CD4-positive, alpha-beta T cell treated with Interleukin-10 for 1 hour (primary cell): Measurements from ENCODE around the gene ABCA9.

ENCODE experiments used
- DNase-seq: peaks from one replicate; pipeline ENCODE4 v3.0.0-alpha.2; 2020

ABCA9 gene

GRCh38 chr17:69064476-69064875, 3.7 kb upstream of the ABCA9 start:
- no peak for DNase-seq

- DNase-seq = no peak
Measured at GRCh38 chr17:69064001-69064400, 3.3 kb upstream of the ABCA9 start.

- DNase-seq = no peak
Measured at GRCh38 chr17:69062860-69063581, 2.3 kb upstream of the ABCA9 start.

- DNase-seq = no peak
Measured at GRCh38 chr17:69061721-69062556, 1.2 kb upstream of the ABCA9 start.

GRCh38 chr17:69059458-69060175, 1.1 kb downstream of the ABCA9 start:
- DNase-seq = no peak

- no peak for DNase-seq
Measured at GRCh38 chr17:69058165-69058564, 2.6 kb downstream of the ABCA9 start.

- no peak for DNase-seq
Measured at GRCh38 chr17:69057280-69057679, 3.4 kb downstream of the ABCA9 start.

- no peak for DNase-seq
Measured at GRCh38 chr17:69056179-69056823, 4.4 kb downstream of the ABCA9 start.

- no peak for DNase-seq
Measured at GRCh38 chr17:69055334-69055733, 5.4 kb downstream of the ABCA9 start.

GRCh38 chr17:69050999-69051775, 9.5 kb downstream of the ABCA9 start:
- DNase-seq = no peak

GRCh38 chr17:69048634-69049033, 12.1 kb downstream of the ABCA9 start:
- DNase-seq = no peak

- DNase-seq = no peak
Measured at GRCh38 chr17:69047368-69048263, 13.1 kb downstream of the ABCA9 start.

GRCh38 chr17:69046121-69046807, 14.5 kb downstream of the ABCA9 start:
- no peak for DNase-seq

- DNase-seq = no peak
Measured at GRCh38 chr17:69045646-69046045, 15.1 kb downstream of the ABCA9 start.

GRCh38 chr17:69044371-69044770, 16.4 kb downstream of the ABCA9 start:
- DNase-seq = no peak

- no peak for DNase-seq
Measured at GRCh38 chr17:69043098-69043734, 17.5 kb downstream of the ABCA9 start.

- DNase-seq = no peak
Measured at GRCh38 chr17:69042308-69042707, 18.4 kb downstream of the ABCA9 start.

- DNase-seq = no peak
Measured at GRCh38 chr17:69031839-69032238, 28.9 kb downstream of the ABCA9 start.

GRCh38 chr17:69030169-69030568, 30.6 kb downstream of the ABCA9 start:
- no peak for DNase-seq

- DNase-seq = no peak
Measured at GRCh38 chr17:69018687-69019086, 42.0 kb downstream of the ABCA9 start.
